K562 (cell line): ENCODE measurements around the gene ADM5. TPM values are rescaled to one million over a fixed set of nuclear protein-coding genes. Genes with fewer than 3 reads are reported as not detected.

Experiments
- CLOCK ChIP-seq: fragments of 250-450 bp; sonication (Bioruptor Pico); IDR thresholded peaks from 2 replicates; pipeline ENCODE4 v1.4.0; 2020; ENCODE audit warnings: mild to moderate bottlenecking, moderate library complexity, borderline replicate concordance
- CTCFL ChIP-seq: IDR thresholded peaks from 2 replicates; pipeline ENCODE4 v1.6.1; 2011; ENCODE audit warnings: borderline replicate concordance, low read depth, mild to moderate bottlenecking, moderate library complexity, low read length; ENCODE audit not compliant: insufficient read depth, poor library complexity, severe bottlenecking
- ILK ChIP-seq: fragments of 450-650 bp; IDR thresholded peaks from 2 replicates; pipeline ENCODE4 v1.6.1; 2016; ENCODE audit warnings: missing genetic modification characterization, low read depth, mild to moderate bottlenecking, missing compliant biosample characterization, moderate library complexity, borderline replicate concordance
- KDM1A ChIP-seq, 2 experiments: fragments of 450-650 bp; IDR thresholded peaks; 2 replicates each; pipeline ENCODE4 v1.6.1; 2016; ENCODE audit warnings: mild to moderate bottlenecking in 2 of 2
- MED1 ChIP-seq: sonication (generic); formaldehyde crosslinking; IDR thresholded peaks from 2 replicates; pipeline ENCODE4 v1.8.1; 2023; ENCODE audit warnings: missing genetic modification reagents, borderline replicate concordance
- MTA1 ChIP-seq: fragments of 450-650 bp; IDR thresholded peaks from 2 replicates; pipeline ENCODE4 v1.6.1; 2017; ENCODE audit warnings: borderline replicate concordance
- RBM34 ChIP-seq: fragments of 200-400 bp; formaldehyde crosslinking; IDR thresholded peaks from 2 replicates; pipeline ENCODE4 v1.6.1; 2018; ENCODE audit warnings: low read length, borderline replicate concordance; ENCODE audit not compliant: insufficient read depth
- RCOR1 ChIP-seq, 2 experiments: IDR thresholded peaks; 2 replicates each; pipeline ENCODE4 v1.6.1; 2012; ENCODE audit warnings: low read depth in 2 of 2, low read length in 2 of 2, borderline replicate concordance in 1 of 2, improper control_type of control experiment in 1 of 2
- RNF219 ChIP-seq: fragments of 250-450 bp; sonication (Bioruptor Pico); IDR thresholded peaks from 2 replicates; pipeline ENCODE4 v1.5.0; 2022; ENCODE audit warnings: mild to moderate bottlenecking
- SMAD1 ChIP-seq: fragments of 150-350 bp; IDR thresholded peaks from 2 replicates; pipeline ENCODE4 v1.6.1; 2014; ENCODE audit warnings: low read length, low read depth; ENCODE audit not compliant: partially characterized antibody
- SRSF3 ChIP-seq: fragments of 200-400 bp; formaldehyde crosslinking; IDR thresholded peaks from 2 replicates; pipeline ENCODE4 v1.6.1; 2016; ENCODE audit warnings: mild to moderate bottlenecking, low read length, moderate library complexity; ENCODE audit not compliant: insufficient read depth
- THRA ChIP-seq: fragments of 450-650 bp; IDR thresholded peaks from 2 replicates; pipeline ENCODE4 v1.6.1; 2017; ENCODE audit warnings: mild to moderate bottlenecking, moderate library complexity
- ZBTB49 ChIP-seq: sonication (generic); formaldehyde crosslinking; IDR thresholded peaks from 2 replicates; pipeline ENCODE4 v1.8.0; 2022; ENCODE audit warnings: missing genetic modification reagents, mild to moderate bottlenecking, borderline replicate concordance
- polyA plus RNA-seq, 8 experiments: library from polyadenylated mRNA; depleted of rRNA in 4 of 8; stranded (reverse) in 5 of 8; unstranded in 3 of 8; fragments of >200 nt; fragmentation: Nextera tagmentation in 2 of 8; fragmentation: Illumina TruSeq in 1 of 8; extraction: Ambion mirVana in 2 of 8; extraction: Trizol in 1 of 8; gene quantifications; 2 replicates each; pipeline versions ENCODE4 v1.2.1 to v1.2.3, GENCODE V29; 2011 to 2014; ENCODE audit warnings: inconsistent platforms in 1 of 8, missing spikeins in 1 of 8
- total RNA-seq, 7 experiments: library from RNA; depleted of rRNA in 6 of 7; stranded (reverse); fragments of >200 nt in 6 of 7; fragmentation: Illumina TruSeq in 2 of 7; extraction: Trizol in 2 of 7; gene quantifications; 2 replicates each; pipeline versions ENCODE4 v1.2.1 to v1.2.3, GENCODE V29; 2011 to 2021; ENCODE audit warnings: low replicate concordance in 1 of 7

The ADM5 gene
- total and polyA plus RNA-seq, 9 of the 15 experiments (the other 6 are each of a cell fraction or from before 2014, with no cell fraction given) = 0.13 to 8.4 (median 2.0) TPM; not detected in 1

- TF ChIP-seq ILK (no peak), SMAD1 (peak; percentile 62), CTCFL (peak; percentile 72), ZBTB49 (0 out of 2 replicates have a peak, but pooled peaks have one; percentile 10), RCOR1 (IDR thresholded peaks at IDR 0.05; ENCODE audit: borderline replicate concordance in 1 of 2, low read depth in 2 of 2, low read length in 2 of 2) (0 out of 4 replicates have a peak, but pooled peaks of 1 of the 2 experiments have one; percentile 39), RBM34 (no peak), MTA1 (0 out of 2 replicates have a peak, but pooled peaks have one; percentile 10), KDM1A (IDR thresholded peaks at IDR 0.05) (0 out of 4 replicates have a peak, but pooled peaks of 1 of the 2 experiments have one; percentile 16), THRA (no peak), RNF219 (no peak), MED1 (CRISPR knock-in tag) (no peak), CLOCK (CRISPR knock-in tag) (no peak), SRSF3 (no peak)
These were observed 11.3 kb upstream of the ADM5 start (continued) for GRCh38 chr19:49677901-49678674.
